ENCODE data around the gene MAP3K7. TPM values are rescaled to one million over a fixed set of nuclear protein-coding genes. Genes with fewer than 3 reads are reported as not detected.

Gene MAP3K7
- total RNA-seq, 1 donor from 2014 or later, result 33.8 TPM

- H3K9me3 ChIP-seq (ENCODE audit: insufficient read depth, low read depth, low read length), result no peaks in the 10 kb centered on the region
- H3K4me3 ChIP-seq (ENCODE audit: insufficient read depth, low read depth, low read length), result no peak overlapping the region
- TF ChIP-seq CTCF (IDR thresholded peaks at IDR 0.05; ENCODE audit: insufficient read depth, low read depth, low read length) (no peak), EZH2 (IDR thresholded peaks at IDR 0.05; ENCODE audit: insufficient read depth, low read length) (no peak)
- peaks cover 16% of the 10 kb centered on the region for H3K4me1 Mint-ChIP-seq (ENCODE audit: low read depth, unreplicated experiment)
- H3K36me3 ChIP-seq (ENCODE audit: insufficient read depth, low read length), result no peaks in the 10 kb centered on the region
- H3K27ac Mint-ChIP-seq (ENCODE audit: unreplicated experiment), result no peak overlapping the region
- no peaks in the 10 kb centered on the region for H3K36me3 Mint-ChIP-seq (ENCODE audit: low read depth, unreplicated experiment)
- no peak overlapping the region for H3K9ac ChIP-seq (ENCODE audit: low read length)
- FAIRE-seq (no peak), DNase-seq (ENCODE audit: low read depth) (peak; percentile 58)
- no peaks in the 10 kb centered on the region for H3K27me3 ChIP-seq (ENCODE audit: insufficient read depth, low read length)
- peaks cover 3% of the 10 kb centered on the region for H3K9me3 Mint-ChIP-seq (ENCODE audit: unreplicated experiment)
- H3K4me2 ChIP-seq (ENCODE audit: low read length), result no peak overlapping the region
- no peaks in the 10 kb centered on the region for H3K4me1 ChIP-seq (ENCODE audit: insufficient read depth, low read length)
- H3K27me3 Mint-ChIP-seq (ENCODE audit: low read depth, unreplicated experiment), result peaks cover 2% of the 10 kb centered on the region
- H2AFZ ChIP-seq (ENCODE audit: low read depth, low read length), result no peak overlapping the region
- no peaks in the 10 kb centered on the region for H4K20me1 ChIP-seq (ENCODE audit: insufficient read depth, low read length)
- H3K79me2 ChIP-seq (ENCODE audit: insufficient read depth, low read length), result no peaks in the 10 kb centered on the region
- H3K27ac ChIP-seq (ENCODE audit: low read depth, low read length), result no peak overlapping the region
- H3K4me3 Mint-ChIP-seq (ENCODE audit: unreplicated experiment), result no peak overlapping the region
Measured at GRCh38 chr6:90494067-90494780, 92.6 kb downstream of the MAP3K7 start.

- Mint-ChIP-seq H3K36me3 (ENCODE audit: low read depth, unreplicated experiment) (no peaks in the 10 kb centered on the region), H3K9me3 (ENCODE audit: unreplicated experiment) (no peaks in the 10 kb centered on the region), H3K4me3 (ENCODE audit: unreplicated experiment) (no peak overlapping the region), H3K27me3 (ENCODE audit: low read depth, unreplicated experiment) (peaks cover 2% of the 10 kb centered on the region), H3K27ac (ENCODE audit: unreplicated experiment) (no peak overlapping the region), H3K4me1 (ENCODE audit: low read depth, unreplicated experiment) (peaks cover 18% of the 10 kb centered on the region)
- Histone ChIP-seq H4K20me1 (ENCODE audit: insufficient read depth, low read length) (no peaks in the 10 kb centered on the region), H3K79me2 (ENCODE audit: insufficient read depth, low read length) (no peaks in the 10 kb centered on the region), H3K27ac (ENCODE audit: low read depth, low read length) (no peak overlapping the region), H3K4me3 (ENCODE audit: insufficient read depth, low read depth, low read length) (no peak overlapping the region), H3K27me3 (ENCODE audit: insufficient read depth, low read length) (no peaks in the 10 kb centered on the region), H3K9me3 (ENCODE audit: insufficient read depth, low read depth, low read length) (no peaks in the 10 kb centered on the region), H3K4me2 (ENCODE audit: low read length) (no peak overlapping the region), H3K9ac (ENCODE audit: low read length) (no peak overlapping the region), H3K4me1 (ENCODE audit: insufficient read depth, low read length) (no peaks in the 10 kb centered on the region), H2AFZ (ENCODE audit: low read depth, low read length) (no peak overlapping the region), H3K36me3 (ENCODE audit: insufficient read depth, low read length) (no peaks in the 10 kb centered on the region)
- peak; percentile 47 for FAIRE-seq
- TF ChIP-seq CTCF (IDR thresholded peaks at IDR 0.05; ENCODE audit: insufficient read depth, low read depth, low read length) (no peak), EZH2 (IDR thresholded peaks at IDR 0.05; ENCODE audit: insufficient read depth, low read length) (no peak)
- peak; percentile 73 for DNase-seq (ENCODE audit: low read depth)
Measured at GRCh38 chr6:90493332-90493731, 93.5 kb downstream of the MAP3K7 start.

GRCh38 chr6:90492798-90493197 lies 94.1 kb downstream of the MAP3K7 start:
- FAIRE-seq (no peak), DNase-seq (ENCODE audit: low read depth) (no peak)
- H3K4me3 Mint-ChIP-seq (ENCODE audit: unreplicated experiment), result no peak overlapping the region
- no peak overlapping the region for H3K27ac Mint-ChIP-seq (ENCODE audit: unreplicated experiment)
- peaks cover 18% of the 10 kb centered on the region for H3K4me1 Mint-ChIP-seq (ENCODE audit: low read depth, unreplicated experiment)
- Histone ChIP-seq H2AFZ (ENCODE audit: low read depth, low read length) (no peak overlapping the region), H3K36me3 (ENCODE audit: insufficient read depth, low read length) (no peaks in the 10 kb centered on the region), H3K4me3 (ENCODE audit: insufficient read depth, low read depth, low read length) (no peak overlapping the region), H3K27ac (ENCODE audit: low read depth, low read length) (no peak overlapping the region), H3K9ac (ENCODE audit: low read length) (no peak overlapping the region), H3K79me2 (ENCODE audit: insufficient read depth, low read length) (no peaks in the 10 kb centered on the region), H3K4me2 (ENCODE audit: low read length) (no peak overlapping the region), H3K27me3 (ENCODE audit: insufficient read depth, low read length) (no peaks in the 10 kb centered on the region), H3K4me1 (ENCODE audit: insufficient read depth, low read length) (no peaks in the 10 kb centered on the region), H4K20me1 (ENCODE audit: insufficient read depth, low read length) (no peaks in the 10 kb centered on the region), H3K9me3 (ENCODE audit: insufficient read depth, low read depth, low read length) (no peaks in the 10 kb centered on the region)
- H3K27me3 Mint-ChIP-seq (ENCODE audit: low read depth, unreplicated experiment), result peaks cover 2% of the 10 kb centered on the region
- TF ChIP-seq CTCF (IDR thresholded peaks at IDR 0.05; ENCODE audit: insufficient read depth, low read depth, low read length) (no peak), EZH2 (IDR thresholded peaks at IDR 0.05; ENCODE audit: insufficient read depth, low read length) (no peak)
- H3K9me3 Mint-ChIP-seq (ENCODE audit: unreplicated experiment), result no peaks in the 10 kb centered on the region
- H3K36me3 Mint-ChIP-seq (ENCODE audit: low read depth, unreplicated experiment), result no peaks in the 10 kb centered on the region
